Mucosa of descending colon (tissue), 3 donors: Measurements from ENCODE around the gene SFR1. TPM values are rescaled to one million over a fixed set of nuclear protein-coding genes. Genes with fewer than 3 reads are reported as not detected.

Experiments
- ATAC-seq: fragments of 200-7000 bp; cut with Tn5 transposase; one replicate; pipeline ENCODE4 v1.9.1; 2020; ENCODE audit warnings: mild to moderate bottlenecking, moderate library complexity
- DNase-seq, 3 donors: peaks; one replicate each; pipeline ENCODE4 v3.0.0-alpha.2; 2020
- H3K36me3 ChIP-seq: fragments of 200-600 bp; one replicate; pipeline ENCODE4 v1.8.0; 2021; ENCODE audit warnings: low read depth, mild to moderate bottlenecking
- H3K4me1 ChIP-seq: fragments of 200-600 bp; one replicate; pipeline ENCODE4 v1.8.0; 2021; ENCODE audit warnings: low read depth, mild to moderate bottlenecking
- H3K4me3 ChIP-seq: fragments of 200-600 bp; one replicate; pipeline ENCODE4 v1.8.0; 2021; ENCODE audit warnings: mild to moderate bottlenecking
- H3K9me3 ChIP-seq: fragments of 200-600 bp; one replicate; pipeline ENCODE4 v1.8.0; 2021; ENCODE audit warnings: mild to moderate bottlenecking
- intact Hi-C, 2 donors: fragments of 100-400 bp; cut with DNase I in 1 of 2; cut with micrococcal nuclease in 1 of 2; formaldehyde crosslinking; loops; one replicate each; pipeline versions ENCODE4 v1.11.0 to v1.11.1; 2022; cut with DNase I, micrococcal nuclease
- total RNA-seq, 3 donors: library from RNA; stranded (reverse); fragmentation: NEBNext Ultra II Directional in 2 of 3; extraction: Animal tissue kit (Norgen Biotek cat#: 25700) in 2 of 3; gene quantifications; one replicate each; pipeline versions ENCODE4 v1.2.1 to v1.2.4, GENCODE V29; 2021 to 2023
- TF ChIP-seq, protein P1 (sequence below): fragments of 200-600 bp; IDR thresholded peaks from one replicate; pipeline ENCODE4 v1.8.0; 2022; ENCODE audit warnings: antibody characterized with exemption, mild to moderate bottlenecking
- donor health status: DM: no; HTN: no; CAD: no; lungs with moderate emphysema.
- donor health status: DM: no; HTN: no; CAD: no.
- donor health status: DM: no; HTN: yes; CAD: no.

The SFR1 gene
- total RNA-seq, 3 donors from 2014 or later, result 5.7 to 8.6 (median 5.8) TPM

DNA sequence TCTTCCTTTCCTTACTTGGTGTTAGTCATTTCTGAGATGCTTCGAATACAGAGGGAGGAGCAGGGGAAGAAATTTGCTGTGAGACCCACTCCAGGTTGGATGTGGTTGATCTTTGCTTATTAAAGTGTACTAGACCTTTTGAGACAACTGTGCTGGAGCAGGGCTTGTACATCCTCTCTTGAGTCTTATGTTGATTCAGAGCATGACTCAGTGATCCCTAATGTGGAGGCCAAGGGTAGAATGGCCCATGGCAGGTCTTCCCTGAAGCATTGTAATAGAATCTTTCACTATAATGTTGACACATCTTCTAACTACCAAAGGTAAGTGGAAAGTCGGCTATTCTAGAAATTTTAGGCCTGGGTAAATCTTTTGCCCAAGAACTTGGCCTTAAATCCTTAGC, 17.0 kb upstream of the SFR1 start:
- ATAC-seq, result no peak
- H3K4me1 ChIP-seq, result no peaks in the 10 kb centered on the region
- intact Hi-C loops, result no loop called here
- no peak overlapping the region for H3K4me3 ChIP-seq
- TF ChIP-seq, protein P1, sequence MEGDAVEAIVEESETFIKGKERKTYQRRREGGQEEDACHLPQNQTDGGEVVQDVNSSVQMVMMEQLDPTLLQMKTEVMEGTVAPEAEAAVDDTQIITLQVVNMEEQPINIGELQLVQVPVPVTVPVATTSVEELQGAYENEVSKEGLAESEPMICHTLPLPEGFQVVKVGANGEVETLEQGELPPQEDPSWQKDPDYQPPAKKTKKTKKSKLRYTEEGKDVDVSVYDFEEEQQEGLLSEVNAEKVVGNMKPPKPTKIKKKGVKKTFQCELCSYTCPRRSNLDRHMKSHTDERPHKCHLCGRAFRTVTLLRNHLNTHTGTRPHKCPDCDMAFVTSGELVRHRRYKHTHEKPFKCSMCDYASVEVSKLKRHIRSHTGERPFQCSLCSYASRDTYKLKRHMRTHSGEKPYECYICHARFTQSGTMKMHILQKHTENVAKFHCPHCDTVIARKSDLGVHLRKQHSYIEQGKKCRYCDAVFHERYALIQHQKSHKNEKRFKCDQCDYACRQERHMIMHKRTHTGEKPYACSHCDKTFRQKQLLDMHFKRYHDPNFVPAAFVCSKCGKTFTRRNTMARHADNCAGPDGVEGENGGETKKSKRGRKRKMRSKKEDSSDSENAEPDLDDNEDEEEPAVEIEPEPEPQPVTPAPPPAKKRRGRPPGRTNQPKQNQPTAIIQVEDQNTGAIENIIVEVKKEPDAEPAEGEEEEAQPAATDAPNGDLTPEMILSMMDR, result no peak
- H3K36me3 ChIP-seq, result no peaks in the 10 kb centered on the region
- H3K9me3 ChIP-seq, result no peaks in the 10 kb centered on the region
- no peak for DNase-seq

DNA sequence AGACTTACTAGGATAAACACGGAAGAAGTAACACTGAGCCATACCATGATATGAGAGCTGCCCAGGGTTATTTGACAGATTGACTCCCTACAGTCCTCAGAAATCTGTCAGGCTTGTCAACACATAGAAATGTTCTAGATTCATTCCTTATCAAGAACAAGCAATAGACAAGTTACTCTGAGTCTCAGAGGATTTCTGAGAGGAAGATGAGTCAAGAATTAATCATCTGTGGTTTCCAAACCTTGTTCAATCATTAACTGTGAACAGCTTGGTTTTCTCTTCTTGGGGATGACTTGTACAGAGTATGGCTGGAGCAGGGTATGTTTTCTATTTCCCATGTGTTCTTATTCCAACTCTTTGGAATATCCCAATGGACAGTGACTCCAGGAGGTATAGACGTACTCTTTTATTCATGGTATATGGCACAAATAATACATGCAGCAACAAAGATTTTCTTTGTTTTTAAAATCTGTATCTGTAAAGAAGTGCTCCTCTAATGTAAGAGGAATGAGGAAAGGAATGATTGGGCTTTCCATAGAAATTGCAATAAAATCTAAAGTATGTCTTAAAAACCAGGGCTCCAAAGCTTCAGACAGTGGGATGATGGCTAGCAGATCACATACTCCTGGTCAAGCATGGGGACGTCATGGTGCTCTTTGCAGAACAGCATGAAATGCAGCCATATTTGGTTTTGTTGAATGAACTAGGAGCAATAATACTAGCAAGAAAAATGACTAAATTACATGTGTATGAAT, 11.9 kb upstream of the SFR1 start:
- no peaks in the 10 kb centered on the region for H3K36me3 ChIP-seq
- no peaks in the 10 kb centered on the region for H3K4me1 ChIP-seq
- no peak for DNase-seq
- peak; percentile 74 for ATAC-seq
- TF ChIP-seq, protein P1, result no peak
- intact Hi-C loops, result no loop called here
- no peaks in the 10 kb centered on the region for H3K9me3 ChIP-seq
- H3K4me3 ChIP-seq, result no peak overlapping the region

DNA sequence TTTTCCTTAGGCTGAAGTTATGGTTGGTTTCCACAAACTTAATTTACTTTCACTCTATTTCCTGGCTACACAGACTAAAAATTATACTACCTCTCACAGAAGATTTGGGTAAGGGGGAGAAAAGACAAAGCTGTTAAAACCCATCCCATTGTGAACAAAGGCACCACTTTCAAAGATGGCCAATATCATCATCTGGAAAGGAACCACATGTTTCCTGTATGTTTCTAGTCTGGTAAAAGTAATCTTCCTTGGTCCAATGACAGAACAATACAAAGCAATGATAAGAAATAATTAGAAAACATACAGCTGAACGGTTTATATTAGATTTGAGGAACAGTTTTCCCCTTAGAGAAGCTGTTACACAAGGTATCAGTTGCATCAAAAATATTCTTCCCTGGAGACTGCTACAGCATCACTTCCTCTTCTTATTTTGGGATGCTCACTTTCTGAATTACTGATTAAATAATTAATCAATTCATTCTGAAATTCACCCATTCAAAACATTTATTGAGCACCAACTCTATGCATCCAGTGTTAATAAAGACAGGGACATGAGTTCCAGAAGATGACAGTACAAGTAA, 8.5 kb upstream of the SFR1 start:
- no peaks in the 10 kb centered on the region for H3K36me3 ChIP-seq
- ATAC-seq, result no peak
- DNase-seq, result no peak
- TF ChIP-seq, protein P1, result no peak
- no peaks in the 10 kb centered on the region for H3K9me3 ChIP-seq
- no peak overlapping the region for H3K4me3 ChIP-seq
- no peaks in the 10 kb centered on the region for H3K4me1 ChIP-seq
- intact Hi-C loops, result no loop called here

DNA sequence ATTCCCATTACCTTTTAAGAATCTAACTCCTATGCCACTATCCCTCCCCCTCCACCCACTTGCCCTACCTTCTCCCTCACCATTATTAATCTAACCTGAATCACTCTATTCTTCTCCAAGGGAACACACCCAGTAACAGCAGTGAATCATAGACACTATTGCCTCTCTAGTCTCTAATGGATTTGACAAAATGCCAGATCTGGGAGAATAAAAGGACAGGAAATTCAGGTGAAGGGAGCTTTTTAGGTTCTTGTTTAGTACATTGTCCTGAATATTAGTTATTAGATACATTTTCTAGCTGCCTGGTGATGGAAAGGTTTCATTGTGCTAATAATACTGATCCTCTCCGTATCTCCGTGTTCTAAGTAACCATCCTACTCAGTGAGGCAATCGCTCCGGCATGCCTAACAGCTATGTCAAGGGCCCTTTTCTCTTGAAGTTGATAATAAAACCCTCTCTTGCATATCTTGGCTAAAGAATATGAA, 4.1 kb upstream of the SFR1 start:
- DNase-seq, result no peak
- Histone ChIP-seq H3K36me3 (no peaks in the 10 kb centered on the region), H3K9me3 (no peaks in the 10 kb centered on the region), H3K4me1 (peaks cover 9% of the 10 kb centered on the region), H3K4me3 (no peak overlapping the region)
- ATAC-seq, result peak; percentile 34
- intact Hi-C loops, result no loop called here
- TF ChIP-seq, protein P1, result no peak

DNA sequence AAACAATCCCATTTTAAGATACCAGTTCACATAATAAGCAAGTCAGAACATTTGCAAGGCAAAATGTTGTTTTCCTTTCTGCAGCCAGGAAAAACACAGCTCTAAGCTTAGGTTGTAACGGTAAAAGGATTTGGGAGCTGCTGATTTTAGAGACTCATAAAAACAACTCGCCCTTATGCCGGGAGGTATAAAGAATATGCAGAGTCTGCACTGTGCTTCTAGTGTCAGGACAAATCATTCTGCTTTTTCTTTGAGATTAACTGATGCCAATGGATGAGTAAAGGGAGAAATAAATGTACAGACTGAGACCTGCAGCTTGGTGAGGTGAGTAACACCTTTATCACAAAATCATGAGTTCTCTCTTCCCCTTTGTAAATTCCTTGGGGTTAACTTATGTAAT, 2.0 kb upstream of the SFR1 start:
- intact Hi-C loops, result loop anchor here in 1 of 2 donors (5.0 kb wide), 1 partner anchor 233 kb away; no protein-coding TSS in a partner anchor
- DNase-seq, result no peak
- H3K36me3 ChIP-seq, result no peaks in the 10 kb centered on the region
- no peaks in the 10 kb centered on the region for H3K9me3 ChIP-seq
- no peak for ATAC-seq
- H3K4me3 ChIP-seq, result no peak overlapping the region
- H3K4me1 ChIP-seq, result peaks cover 9% of the 10 kb centered on the region
- TF ChIP-seq, protein P1, result no peak
